NOMO-1 treated with DMSO at 0.1 percent for 48 hours (cell line): ENCODE data around the gene MTX1.
A peak's percentile ranks its signal among the peaks of the same experiment; 100 is the strongest.

Experiments used
- DNase-seq: peaks from one replicate; lab custom pipeline; 2025; ENCODE audit not compliant: unreplicated experiment; lab: John Stamatoyannopoulos, UW

MTX1 gene

DNA sequence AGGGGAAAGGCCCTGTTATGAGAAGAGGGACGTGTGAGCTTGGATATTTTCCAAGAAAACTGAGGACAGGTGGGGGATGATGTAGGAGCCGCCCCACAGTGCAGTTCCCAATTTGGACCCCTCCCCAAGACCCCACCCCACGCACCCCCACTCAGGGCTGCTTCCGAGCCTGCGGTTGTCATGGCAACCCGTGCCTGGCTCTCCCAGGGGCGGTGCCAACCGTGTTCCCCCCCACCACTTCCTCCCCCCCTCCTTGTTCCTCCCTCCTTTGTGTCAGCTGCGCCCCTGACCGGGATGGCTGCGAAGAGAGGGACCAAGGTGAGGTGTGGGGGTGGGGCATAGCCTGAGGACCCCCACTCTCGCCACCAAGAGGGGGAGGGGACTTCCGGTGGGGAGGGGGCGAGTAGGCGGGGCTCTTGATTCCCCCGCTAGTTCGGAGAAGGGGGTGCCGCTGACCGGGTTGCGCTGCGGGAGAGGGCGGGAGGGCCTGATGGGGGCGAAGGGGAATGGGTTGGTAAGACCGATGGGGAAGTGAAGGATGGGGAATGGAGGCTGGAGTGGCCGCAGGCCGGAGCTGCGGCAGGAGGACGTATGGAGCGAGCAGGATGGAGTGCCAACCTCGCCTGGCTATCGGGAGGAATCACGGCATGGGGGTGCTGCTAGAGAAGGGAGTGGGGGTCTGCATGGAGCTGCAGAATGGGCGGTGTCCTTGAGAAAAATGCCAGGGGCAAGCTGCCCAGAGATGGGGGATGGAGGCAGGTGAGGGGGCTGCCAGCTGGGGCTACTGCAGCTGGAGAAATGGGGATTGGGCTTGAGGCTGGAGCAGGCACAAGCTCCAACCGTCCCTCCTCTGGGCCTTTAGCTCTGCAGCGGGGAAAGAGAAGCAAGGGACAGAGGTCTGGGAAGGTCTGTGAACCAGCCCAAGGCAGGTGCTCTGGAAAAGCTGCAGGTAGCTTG, 33.9 kb upstream of the MTX1 start:
- DNase-seq: no peak

DNA sequence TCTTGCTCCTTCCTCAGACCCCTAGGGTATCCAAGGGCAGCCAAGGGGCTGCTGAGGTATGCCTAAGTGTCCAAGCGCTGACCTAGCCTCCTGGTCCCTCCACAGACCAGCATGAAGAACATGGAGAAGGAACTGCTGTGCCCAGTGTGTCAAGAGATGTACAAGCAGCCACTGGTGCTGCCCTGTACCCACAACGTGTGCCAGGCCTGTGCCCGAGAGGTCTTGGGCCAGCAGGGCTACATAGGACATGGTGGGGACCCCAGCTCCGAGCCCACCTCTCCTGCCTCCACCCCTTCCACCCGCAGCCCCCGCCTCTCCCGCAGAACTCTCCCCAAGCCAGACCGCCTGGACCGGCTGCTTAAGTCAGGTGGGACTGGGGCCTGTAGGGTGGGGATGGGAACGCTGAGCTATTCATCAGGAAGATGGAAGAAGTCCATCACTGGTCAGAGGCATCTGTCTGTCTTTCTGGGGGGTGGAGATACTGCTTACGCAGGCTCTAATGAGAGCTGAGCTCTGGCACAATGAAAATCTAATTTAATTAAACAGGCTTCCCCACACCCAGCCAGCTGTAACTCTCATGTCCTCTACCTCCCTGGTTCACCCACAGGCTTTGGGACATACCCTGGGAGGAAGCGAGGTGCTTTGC, 33.1 kb upstream of the MTX1 start:
- no peak for DNase-seq

DNA sequence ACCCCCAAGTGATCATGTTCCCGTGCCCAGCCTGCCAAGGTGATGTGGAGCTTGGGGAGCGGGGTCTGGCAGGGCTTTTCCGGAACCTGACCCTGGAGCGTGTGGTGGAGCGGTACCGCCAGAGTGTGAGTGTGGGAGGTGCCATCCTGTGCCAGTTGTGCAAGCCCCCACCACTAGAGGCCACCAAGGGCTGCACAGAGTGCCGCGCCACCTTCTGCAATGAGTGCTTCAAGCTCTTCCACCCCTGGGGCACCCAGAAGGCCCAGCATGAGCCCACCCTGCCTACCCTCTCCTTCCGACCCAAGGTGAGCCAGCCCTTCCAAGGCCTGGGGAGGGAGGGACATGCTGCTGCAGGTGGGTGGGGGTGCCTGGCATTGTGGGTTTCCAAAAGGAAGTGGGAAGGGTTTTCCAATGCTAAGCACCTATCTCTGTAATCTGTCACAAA, 32.5 kb upstream of the MTX1 start:
- no peak for DNase-seq

DNA sequence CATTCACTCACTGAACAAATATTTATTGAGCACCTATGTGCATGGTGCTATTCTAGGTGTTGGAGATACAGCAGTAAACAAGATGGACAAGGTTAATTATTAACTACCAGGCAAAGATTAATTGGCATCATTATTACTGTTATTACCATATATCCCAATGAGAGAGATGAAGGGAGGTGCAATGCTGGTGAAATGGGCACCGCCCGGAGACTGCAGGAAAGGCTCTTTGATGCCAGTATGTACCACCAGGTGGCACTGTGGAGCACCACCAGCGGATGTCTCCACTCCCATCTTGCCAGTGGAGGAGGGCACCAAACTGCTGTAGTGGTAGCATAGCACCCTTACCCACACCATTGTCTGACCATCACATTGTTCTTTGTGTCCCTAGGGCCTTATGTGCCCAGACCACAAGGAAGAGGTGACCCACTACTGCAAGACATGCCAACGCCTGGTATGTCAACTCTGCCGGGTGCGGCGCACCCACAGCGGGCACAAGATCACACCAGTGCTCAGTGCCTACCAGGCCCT, 31.9 kb upstream of the MTX1 start:
- peak; percentile 65 for DNase-seq

DNA sequence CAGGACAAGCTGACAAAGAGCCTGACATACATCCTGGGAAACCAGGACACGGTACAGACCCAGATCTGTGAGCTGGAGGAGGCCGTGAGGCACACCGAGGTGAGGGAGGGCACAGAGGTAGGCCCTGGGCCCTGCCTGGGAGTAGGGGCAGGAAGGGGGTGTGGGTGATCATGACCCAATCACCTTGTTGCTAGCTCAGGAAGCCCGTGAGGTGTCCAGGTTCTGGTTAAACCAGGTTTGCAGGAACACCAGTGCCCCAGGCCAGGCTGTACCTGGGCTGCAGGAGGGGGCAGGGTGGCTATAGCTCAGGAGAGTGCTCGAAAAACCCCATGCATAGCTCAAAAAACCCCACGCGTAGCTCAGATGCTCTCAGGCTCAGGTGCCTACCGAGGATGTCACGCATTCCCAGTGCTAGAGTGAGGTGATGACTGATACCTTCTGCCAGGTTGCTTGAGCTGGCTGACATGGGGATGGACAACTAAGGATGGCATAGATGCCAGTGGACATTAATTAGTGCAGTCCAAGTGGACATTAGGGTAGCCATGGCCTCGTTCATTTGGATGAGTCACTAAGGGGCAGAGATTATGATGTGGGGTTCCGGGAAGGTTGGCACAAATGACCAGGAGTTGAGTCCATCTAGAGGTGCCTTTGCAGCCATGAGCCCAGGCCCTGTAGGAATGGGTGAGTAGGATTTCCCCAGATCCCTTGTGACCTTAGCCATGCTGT, 31.1 kb upstream of the MTX1 start:
- no peak for DNase-seq

DNA sequence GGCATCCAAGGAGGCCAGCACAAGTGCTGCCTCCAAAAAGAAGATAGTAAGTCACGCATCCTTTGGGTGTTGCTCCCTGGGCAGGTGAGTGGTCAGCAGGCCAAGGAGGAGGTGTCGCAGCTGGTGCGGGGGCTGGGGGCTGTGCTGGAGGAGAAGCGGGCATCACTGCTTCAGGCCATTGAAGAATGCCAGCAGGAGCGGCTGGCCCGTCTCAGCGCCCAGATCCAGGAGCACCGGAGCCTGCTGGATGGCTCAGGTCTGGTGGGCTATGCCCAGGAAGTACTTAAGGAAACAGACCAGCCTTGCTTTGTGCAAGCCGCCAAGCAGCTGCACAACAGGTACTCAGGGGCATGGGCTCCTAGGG, 30.6 kb upstream of the MTX1 start:
- DNase-seq: no peak

DNA sequence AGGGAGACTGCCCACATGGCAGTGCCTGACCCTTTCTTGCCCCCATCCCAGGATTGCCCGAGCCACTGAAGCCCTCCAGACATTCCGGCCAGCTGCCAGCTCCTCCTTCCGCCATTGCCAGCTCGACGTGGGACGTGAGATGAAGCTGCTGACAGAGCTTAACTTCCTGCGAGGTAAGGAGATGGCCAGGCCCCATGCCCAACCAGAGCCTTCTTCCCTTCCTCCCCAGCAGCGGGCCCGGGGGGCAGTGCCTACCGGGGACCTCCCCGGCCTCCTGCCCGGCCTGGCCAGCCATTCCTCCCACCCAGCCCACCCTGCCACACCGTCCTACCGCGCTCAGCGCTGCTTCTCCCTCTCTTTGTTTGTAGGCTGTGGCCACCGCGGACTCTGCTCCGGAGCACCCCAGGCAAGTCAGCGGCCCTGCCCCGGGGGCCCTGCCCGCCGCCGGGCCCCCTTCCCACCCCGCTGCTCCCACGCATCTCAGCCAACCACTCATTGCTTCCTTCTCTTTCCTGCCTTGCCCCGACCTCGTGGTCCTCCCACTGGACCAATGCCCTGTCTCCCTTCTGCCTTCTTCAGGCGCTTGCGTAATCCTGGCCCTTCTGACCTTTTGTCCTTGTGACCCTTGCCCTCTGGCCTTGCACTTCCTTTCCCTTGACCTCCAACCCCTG, 29.9 kb upstream of the MTX1 start:
- DNase-seq: peak; percentile 43

DNA sequence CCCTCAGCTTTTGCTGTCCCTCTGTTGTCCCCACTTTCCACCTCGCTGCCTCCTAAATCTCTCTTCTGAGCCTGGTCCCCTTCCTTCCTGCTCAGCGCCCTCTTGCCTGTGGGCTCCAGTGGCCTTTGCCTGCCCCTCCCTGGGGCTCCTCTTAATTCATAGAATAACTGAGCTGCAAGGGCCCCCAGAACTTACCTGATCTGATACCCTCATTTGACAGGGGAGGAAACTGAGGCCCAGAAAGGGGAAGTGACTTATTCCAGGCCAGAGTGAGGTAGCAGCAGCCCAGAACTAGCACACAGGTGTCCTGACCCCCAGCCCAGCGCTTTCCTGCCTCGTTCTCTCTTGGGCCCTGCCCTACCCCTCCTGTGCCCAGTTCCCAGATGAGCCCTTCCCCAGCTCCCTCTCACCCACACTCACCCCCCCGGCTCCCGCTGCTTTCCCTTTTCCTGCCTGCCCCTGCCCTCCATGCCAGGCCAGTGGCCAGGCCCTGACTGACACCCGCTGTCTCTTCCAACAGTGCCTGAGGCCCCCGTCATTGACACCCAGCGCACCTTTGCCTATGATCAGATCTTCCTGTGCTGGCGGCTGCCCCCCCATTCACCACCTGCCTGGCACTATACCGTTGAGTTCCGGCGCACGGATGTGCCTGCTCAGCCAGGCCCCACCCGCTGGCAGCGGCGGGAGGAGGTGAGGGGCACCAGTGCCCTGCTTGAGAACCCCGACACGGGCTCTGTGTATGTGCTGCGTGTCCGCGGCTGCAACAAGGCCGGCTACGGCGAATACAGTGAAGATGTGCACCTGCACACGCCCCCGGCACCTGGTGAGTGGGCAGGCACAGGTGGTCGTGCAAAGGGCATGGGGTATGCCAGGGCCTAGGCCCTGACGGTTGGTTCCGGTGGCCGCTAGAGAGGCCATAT, 29.1 kb upstream of the MTX1 start:
- no peak for DNase-seq

DNA sequence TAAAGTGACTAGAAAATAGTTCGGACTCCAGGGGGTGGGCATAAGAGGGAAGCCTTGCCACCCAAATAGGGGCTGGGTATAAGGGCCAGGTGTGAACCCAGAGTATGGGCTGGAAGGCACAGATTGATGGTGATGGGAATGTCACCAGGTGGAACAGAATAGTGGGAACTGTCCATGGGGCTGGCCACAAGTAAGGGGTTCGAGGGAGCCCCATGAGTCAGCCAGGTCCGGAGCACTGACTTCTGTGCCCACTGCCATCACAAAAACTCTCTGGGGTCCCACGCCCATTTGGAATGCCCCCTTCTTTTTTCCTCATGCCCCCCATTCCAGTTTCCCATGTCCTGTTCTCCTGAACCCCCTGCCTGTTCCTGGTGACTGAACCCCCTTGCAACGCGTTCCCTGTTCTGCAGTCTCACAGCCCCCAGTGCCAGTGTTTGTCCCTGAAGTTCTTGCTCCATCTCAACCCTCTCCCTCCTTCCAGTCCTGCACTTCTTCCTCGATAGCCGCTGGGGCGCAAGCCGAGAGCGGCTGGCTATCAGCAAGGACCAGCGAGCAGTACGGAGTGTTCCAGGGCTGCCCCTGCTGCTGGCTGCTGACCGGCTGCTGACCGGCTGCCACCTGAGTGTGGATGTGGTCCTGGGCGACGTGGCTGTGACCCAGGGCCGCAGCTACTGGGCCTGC, 27.0 kb upstream of the MTX1 start:
- no peak for DNase-seq

DNA sequence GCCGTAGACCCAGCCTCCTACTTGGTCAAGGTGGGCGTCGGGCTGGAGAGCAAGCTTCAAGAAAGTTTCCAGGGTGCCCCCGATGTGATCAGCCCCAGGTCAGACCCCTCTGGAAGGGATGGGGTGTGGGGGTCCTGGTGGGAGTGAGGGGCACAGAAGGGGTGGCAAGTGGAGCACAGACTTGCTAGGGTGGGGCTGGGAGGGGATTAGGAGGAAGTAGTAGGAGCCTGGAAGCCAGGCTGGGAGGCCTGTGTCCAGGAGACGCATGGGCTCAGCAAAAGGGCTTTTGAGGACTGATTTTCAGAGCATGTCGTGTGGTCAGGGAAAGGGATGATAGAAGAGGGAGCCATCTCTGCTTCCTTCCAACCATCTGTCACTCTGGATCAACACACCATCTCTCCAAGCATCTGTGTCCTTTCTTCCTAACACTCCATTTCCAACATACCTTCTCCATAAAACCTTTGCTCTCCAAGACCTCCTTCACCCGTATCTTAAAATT, 26.4 kb upstream of the MTX1 start:
- DNase-seq: no peak

DNA sequence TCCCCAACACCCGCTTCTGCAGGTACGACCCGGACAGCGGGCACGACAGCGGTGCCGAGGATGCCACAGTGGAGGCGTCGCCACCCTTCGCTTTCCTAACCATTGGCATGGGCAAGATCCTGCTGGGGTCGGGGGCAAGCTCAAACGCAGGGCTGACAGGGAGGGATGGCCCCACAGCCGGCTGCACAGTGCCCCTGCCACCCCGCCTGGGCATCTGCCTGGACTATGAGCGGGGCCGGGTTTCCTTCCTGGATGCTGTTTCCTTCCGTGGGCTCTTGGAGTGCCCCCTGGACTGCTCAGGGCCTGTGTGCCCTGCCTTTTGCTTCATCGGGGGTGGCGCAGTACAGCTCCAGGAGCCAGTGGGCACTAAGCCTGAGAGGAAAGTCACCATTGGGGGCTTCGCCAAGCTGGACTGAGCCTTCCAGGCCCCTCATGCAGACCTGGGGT, 24.7 kb upstream of the MTX1 start:
- DNase-seq: no peak

DNA sequence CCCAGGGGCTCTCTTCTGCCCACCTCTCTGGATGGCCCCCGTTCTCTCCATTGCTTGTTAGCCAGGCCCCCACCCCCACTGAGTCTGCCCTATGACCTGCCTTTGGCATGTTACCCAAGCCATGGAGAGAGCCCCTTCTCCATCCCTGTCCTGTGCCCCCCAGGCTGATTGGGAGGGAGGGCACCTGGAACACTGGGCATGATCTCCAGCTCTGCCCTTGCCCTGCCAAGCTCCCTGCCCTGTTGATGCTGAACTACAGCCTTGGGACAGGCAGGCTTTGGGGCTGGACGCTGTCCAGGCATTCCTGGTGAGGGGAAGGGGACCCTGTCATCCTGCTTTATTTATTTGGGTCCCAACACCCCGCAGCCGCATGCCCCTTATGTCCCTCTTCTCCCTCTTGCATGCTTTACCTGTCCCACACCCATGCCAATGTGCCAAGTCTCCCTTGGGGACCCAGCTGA, 24.1 kb upstream of the MTX1 start:
- DNase-seq: no peak

DNA sequence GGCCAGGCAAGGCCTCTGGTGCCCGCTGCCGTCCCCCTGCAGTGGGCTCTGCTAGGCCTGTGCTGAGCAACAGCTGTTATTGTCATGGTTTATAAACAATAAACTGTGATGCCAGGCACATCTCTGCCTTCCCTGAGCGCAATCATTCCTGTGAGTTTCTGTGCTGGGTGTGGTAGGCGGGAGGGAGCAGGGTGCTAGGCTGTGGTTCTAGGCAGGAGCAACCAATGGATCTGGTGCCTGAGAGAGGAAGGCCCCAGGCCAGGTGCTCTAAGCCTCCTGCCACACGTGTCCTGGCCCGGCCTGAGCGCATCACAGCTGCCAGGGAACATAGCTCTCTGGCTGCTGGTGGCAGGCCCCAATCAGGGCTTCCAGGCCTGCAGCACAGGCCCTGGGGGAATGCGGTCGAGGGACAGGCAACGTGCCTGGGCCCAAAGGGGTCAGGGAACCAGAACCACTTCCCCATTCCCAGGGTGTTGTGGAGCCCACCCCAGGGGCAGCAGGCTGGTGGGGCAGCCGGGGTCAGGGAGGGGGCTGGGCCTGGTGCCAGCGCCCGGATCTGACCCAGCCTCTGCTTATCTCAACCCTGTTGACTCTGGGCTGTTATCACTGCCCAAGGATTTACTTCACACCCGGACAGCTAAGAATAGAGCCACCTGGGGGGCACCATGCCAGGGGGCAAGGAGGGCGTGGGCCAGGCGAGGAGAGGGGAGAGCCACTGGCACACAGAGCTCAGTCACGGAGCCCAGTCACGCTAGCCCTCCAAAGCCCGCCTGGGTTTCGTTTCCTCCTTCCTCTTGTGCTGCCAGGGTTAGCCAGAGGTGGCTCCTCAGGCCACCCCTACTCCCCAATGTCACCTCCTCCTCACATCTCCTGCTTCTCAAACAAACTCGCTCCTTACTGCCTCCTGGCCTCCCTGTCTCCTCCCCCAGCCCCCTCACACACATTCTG, 23.4 kb upstream of the MTX1 start:
- peak; percentile 91 for DNase-seq

DNA sequence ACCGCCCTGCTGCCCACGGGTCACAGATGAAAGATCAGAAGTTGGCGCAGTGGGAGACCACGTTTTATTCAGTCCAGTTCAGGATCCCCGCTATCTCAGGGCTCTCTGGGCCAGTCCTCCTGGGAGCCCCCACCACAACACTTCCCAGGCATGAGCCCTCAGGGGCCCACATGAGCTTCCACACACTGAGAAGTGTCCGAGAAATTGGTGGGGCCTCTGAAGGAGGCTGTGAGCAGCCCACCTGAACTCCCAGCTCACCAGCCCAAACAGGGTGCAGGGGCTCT, 22.8 kb upstream of the MTX1 start:
- no peak for DNase-seq

DNA sequence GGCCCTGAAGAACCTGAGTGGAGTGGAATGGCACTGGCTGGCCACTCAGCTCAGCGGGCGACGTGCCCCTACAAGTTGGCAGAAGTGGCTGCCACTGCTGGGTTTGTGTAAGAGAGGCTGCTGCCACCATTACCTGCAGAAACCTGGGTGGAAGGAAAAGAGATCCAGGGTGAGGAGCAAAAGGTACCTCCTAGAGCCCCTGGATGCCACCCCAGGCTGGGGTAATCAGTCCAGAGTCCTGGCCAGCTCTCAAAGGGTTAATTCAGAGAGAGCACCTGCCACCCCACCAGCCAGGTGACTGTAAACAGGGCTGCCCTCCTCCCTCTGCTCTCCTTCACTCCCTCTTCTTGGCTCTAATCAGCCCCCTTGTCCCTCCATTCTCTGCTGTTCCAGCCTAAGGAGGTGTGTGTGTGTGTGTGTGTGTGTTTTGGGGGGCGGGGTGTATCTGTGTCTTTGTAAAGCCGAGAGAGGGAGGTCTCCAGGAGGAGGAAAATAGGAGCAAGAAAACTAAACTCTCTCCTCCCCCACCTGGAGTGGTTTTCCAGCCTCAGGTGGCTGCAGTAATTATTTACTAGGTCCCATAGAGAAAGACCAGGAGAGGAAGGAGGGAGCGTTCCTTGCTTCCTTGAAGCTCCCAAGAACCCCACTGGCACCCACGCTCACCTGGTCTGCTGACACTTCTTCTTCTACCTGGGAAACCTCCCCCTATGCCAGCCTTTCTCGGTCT, 22.3 kb upstream of the MTX1 start:
- DNase-seq: no peak

DNA sequence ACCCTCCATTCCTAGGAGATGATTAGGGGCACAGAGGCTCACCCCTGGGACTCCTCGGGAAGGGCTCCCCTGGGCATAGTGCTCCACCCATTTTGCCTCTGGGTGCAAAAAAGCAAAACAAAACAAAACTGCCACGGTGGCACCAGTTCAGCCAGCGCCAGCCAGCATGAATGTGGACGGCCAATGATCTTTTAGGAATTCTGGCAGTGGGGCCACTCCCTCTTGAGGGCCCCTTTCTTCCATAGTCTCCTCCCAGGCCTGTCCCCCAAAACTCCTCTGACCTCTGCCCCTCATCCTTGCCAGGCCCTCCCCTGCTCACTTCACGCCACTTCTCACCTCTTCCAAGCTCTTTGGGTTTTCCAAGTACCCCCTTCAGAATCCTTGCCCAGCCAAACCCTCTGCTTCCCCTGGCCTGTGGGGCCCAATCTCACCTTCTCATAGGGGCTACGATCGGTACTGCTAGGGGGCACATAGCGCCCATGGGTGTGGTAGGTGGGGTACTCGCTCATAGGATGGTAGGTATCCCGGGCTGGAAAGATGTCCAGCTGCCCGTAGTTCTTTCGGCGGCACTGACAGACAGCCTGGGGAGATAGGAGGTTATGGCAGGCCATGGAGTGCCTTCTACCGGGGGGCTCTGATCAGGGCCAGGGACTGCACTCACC, 21.6 kb upstream of the MTX1 start:
- no peak for DNase-seq

DNA sequence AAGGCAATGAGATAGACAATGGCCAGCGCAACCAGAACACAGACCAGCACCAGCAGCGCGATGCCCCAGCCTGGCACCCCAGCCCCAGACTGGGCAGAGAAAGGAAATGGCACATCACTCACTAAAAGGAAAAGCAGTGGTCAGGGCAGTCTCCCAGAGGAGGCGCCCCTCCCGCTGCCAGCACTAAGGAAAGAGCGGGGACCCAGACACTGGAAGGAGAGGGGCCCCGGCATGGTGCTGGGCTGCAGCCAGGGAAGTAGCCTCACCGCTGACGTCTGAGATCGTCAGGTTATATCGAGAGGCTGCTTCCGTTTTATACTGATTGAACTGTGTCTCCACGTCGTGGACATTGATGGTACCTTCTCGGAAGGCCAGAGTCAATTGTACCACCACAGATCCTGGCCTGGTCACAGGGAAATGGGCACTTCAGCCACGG, 21.0 kb upstream of the MTX1 start:
- DNase-seq: no peak
